HG03354 (cell line): ENCODE results near the gene LEKR1.

ENCODE experiments used
- ATAC-seq: cut with Tn5 transposase; IDR thresholded peaks from one replicate; pipeline ENCODE4 v1.9.1; 2021; ENCODE audit warnings: mild to moderate bottlenecking; ENCODE audit not compliant: unreplicated experiment, poor library complexity, severe bottlenecking

LEKR1 gene

DNA sequence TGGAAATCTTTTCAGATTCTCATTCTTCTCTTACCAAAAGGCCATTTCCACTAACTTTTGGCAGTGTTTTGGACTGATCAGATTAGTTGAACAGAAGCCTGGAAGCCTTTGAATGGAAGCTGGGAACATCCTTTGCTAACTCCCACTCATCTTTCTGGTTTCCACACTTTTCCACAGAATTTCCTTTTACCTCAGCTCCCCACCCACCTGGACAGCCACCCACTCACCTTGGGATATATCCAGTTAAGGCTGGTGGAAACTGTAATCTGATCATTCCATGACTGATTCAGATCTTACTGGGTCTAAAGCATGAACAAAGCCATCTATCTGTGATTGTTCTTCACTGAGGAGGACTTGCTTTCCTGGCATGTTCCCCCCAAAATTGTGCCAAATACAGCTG, 214.3 kb downstream of the LEKR1 start:
- ATAC-seq = no peak

DNA sequence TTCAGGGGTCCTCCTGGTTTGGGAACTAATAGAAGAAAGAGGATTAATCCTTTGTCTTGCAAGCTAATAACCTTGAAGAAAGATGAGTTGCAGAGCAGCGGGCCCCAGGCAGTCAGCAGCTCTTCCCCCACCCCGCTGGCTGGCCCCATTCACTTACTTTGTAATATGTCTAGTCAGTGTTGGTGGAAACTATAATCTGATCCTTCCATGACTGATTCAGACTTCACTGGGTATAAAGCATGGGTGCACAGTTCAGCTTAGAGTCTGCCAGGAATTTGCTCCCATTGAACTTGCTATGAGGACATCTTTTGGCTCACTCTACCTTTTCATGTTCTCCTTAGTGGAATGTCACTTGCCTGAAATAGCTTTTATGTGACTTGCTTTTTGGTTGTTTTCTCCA, 216.1 kb downstream of the LEKR1 start:
- no peak for ATAC-seq

DNA sequence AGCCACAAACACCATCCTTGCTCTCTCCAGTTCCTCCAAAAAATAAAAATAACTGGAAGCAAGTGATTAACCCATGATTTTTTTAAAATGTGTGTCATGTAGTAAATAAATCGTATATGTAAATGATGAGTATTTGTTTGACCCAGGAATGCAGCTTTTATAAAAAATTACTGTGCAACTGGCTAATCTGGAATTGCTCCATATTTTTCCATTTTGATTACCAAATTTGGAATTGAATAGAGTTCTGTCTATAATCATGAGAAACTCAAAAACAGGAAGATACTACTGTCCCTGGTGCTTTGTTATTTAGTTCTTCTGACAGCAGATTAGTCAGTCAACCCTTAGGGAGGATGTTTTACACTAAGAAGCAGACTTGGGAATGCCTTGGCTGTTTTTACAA, 217.6 kb downstream of the LEKR1 start:
- no peak for ATAC-seq

DNA sequence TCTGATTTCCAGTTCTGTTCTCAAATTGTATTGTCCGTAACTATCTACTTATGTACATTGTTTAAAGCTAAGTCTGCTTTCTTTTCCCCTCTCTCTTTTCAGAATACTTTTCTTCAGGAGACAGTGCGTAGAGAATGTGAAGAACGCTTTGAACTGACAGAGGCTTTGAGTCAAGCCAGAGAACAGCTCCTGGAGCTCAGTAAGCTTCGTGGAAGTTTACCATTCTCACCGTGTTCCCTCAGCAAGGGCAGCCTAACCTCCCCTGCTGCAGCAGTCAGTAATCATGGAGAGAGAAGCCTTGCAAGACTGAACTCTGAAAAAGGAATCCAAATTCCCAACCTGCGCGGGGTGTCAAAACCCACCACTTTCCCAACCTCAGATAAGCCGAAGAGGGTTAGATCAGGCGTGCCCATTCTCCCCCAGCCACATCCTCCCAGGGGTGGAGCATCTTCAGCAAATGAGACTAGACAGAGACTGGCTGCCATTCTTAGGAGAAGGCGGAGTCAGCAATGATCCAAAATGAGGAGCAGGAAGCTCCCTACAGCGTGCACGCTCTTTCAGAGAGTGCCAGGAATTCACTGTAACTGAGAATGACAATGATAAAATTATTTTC, 219.2 kb downstream of the LEKR1 start:
- no peak for ATAC-seq

DNA sequence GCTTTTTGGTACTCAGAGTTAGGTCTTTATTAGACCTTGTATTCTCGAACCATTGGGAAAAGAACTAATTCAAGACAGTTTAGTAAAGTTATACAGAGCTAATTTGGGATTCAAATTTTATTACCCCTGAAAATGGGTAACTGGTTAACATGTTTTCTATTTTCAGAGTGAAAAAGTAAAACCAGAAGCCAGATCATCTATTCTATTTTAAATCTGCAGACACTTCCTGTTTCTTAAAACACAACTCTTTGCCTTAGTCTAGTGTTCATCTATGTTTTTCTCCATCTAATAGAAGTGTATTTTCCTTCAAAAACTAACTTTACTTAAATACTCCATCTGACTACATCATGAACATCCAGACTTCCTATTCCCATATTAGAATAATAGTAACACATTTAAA, 220.4 kb downstream of the LEKR1 start:
- ATAC-seq = peak; percentile 59

DNA sequence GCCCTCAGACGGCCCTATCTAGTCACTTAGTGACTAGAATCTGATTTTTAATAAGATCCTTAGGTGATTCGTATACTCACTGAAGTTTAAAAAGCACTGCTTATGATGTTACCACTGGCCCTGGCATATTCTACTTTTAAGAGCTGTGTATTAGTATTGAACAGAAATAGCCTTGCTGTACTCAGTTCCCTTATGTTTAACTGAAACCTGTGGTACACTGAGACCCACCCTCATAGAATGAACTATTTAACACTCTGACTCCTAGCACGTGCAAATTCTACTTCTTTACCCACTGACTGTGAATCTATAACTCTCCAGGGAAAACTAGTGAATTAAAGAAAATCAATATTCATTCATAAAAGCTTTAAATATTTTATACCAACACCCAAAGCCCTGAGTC, 224.9 kb downstream of the LEKR1 start:
- ATAC-seq = no peak

DNA sequence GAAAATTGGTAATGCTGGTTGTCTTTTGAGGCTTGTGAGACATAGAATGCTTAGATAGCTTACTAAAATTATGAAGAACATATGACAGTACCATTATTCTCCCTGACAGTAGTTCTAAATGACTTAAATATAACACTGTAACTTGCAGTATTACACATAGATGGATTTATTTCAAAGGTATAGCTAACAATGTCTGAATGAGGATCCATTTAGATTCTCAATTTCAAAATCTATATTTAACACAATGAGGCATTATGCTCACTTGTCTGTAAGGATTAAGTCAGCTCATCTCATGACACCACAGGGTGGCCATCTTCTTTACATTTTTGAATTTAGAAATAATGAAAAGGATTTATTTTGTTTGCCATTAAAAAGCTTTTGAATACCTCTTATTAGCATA, 225.4 kb downstream of the LEKR1 start:
- no peak for ATAC-seq

DNA sequence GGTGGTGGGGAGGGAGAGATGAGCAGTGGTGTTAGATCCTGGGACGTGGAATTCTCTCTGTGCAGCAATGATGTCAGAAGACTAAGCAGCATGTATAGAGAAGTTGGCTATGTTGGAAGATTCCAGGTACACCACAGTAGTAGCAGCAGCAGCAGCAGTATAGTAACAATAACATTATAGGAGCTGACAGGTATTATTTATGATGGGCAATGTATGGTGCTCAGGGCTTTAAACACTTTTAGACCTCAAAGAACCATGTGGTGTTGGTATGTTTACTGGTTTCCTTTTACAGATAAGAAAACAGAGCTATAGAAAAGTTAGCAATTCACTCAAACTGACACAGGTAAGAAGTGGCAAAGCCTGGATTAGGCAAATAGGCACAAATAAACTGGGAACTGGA, 229.9 kb downstream of the LEKR1 start:
- ATAC-seq = no peak

DNA sequence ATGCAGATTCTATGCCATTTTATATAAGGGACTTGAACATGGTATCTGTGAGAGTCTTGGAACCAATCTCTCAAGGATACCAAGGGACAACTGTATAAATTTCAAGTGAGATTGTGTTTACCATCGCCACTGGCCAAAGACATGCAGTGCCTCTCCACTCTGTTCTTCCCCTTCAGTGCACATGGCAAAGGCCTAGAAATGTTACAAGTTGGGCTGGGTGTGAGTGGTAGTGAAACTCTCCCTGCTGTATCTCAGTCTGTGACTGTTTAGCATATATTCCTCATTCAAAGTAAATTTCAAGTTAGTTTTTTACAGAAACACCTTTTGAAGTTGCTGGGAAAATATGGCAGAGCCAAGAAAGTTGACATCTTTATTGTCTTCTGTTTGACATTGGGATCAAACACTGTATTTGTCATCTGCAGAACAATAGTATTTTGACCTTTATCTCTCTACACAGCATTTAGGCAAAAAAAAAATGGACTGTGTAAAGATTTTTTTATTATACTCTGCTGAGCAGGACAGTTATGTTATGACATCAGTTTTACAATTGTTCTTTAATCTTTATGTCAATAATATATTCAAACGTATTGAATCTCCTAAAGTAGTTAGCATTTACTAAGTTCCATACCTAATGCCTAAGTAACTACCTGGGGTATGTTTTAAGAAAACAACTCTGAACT, 232.4 kb downstream of the LEKR1 start:
- no peak for ATAC-seq

DNA sequence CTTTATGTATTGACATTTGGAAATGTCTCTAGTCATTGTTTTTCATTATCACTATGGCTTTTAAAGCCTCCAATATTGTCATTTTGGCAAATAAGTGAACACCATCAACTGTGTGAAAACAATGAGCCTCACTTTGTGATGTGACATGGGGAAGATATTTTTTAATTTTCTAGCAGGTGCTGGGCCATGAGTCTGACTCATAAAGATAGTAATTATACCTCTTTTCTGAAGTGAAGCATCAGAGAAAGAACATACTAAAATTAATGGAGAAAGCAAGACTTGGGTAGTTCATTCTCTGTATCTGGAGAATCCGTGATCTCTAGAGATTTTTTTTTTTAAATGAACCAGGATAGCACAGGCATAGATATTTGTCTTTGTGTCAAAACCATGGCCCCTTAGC, 233.0 kb downstream of the LEKR1 start:
- peak; percentile 39 for ATAC-seq

DNA sequence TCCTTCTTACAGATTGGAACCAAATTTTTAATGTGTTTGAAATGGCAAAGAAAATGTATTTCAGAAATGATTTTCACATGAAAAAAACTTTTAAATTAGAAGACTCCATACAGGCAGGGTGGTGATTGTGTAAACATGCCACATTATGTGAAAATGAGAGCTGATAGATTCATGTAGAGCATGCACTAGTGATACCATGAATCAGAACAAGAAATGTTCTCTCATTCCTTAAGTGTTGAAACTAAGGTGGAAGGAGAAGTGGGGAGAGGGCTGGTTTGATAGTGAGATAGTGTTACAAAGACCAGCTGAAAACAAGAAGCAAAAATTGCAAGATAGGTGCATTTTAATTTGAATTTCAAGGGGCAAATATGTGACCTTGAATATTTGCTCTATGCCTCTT, 233.5 kb downstream of the LEKR1 start:
- ATAC-seq = peak; percentile 60

DNA sequence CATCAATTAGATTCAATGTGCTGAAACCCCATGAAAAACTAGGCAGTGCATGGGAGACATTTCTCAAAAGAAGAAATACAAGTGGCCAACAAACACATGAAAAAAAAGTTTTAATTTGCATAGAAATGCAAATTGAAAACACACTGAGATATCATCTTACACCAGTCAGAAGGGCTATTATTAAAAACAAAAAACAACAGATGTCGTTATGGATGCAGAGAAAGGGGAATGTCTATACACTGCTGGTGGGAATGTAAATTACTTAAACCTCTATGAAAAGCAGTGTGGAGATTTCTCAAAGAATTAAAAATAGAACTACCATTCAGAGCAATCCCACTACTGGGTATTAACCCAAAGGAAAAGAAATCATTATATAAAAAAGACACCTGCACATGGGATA, 235.1 kb downstream of the LEKR1 start:
- ATAC-seq = no peak

DNA sequence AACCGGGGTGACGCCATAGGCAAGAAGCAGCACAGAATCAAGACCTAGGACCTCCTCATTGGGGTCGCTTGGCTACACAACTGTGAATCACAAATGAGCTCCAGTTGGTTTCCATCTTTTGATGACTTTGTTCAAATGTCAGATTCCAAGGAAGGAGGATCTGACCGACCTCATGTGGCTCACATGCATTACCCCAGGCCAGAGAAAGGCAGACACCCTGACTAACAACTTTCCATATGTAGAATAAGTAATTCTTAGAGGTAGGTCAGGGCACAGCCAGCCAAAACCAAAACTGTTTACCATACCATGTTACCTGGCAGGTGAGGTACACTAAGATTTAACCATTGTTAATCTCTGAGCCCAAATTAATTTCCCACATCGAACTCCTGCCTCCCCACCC, 237.3 kb downstream of the LEKR1 start:
- no peak for ATAC-seq

DNA sequence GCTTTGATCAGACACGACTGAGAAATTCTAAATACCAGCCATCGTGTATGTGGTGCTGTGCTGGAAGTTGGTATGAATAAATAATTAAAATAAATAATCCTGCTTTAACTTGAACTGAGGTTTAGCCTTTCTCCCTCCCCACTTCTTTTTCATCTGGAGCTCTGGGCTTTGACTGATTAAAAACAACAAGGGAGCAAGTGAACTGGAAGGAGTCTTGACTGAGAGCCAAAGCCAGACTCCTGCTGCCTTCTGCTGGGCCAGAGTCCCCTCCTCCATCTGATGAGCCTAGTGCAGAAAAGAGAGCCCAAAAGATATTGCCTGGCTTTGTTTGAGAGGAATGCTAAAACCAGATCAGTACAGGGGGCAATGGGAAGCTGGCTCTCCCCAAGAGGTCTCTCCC, 237.8 kb downstream of the LEKR1 start:
- ATAC-seq = peak; percentile 15

DNA sequence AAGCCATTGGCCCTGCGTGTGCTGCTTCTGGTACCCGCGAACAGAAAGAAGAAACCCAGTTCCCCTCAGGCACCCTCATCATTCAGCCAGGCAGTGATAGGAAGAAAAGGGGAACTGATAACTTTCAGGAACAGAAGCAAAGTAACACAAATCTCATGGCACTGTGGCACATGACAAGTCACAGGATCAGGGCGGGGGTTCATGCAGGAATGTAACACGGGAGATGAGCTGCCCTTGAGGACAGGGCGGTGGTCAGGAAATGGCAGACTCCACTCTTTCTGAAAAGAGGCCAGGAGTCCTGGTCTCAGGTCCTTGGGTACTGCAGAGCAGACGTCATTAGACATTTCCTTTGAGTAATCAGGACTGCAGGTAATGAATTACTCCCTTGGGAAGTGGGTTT, 238.2 kb downstream of the LEKR1 start:
- ATAC-seq = peak; percentile 78

DNA sequence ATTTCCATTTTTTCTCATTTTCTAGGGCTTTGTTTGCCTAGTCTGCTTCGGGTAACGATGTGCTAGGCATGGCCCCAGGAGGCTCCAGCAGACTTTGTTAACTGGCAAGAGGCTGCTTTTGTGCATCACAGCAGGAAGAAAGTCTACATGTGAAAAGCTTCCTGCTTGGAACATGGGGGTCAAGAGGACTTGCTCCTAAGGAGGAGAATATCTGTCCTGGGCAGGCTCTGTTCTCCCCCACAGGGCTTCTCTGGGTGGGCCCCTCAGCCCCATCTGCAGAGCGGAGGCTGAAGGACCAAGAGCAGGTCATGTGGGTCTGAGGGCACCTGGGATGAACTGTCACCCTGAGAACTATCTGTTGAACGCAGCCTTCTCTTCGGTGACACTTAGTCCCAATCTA, 239.0 kb downstream of the LEKR1 start:
- ATAC-seq = no peak

DNA sequence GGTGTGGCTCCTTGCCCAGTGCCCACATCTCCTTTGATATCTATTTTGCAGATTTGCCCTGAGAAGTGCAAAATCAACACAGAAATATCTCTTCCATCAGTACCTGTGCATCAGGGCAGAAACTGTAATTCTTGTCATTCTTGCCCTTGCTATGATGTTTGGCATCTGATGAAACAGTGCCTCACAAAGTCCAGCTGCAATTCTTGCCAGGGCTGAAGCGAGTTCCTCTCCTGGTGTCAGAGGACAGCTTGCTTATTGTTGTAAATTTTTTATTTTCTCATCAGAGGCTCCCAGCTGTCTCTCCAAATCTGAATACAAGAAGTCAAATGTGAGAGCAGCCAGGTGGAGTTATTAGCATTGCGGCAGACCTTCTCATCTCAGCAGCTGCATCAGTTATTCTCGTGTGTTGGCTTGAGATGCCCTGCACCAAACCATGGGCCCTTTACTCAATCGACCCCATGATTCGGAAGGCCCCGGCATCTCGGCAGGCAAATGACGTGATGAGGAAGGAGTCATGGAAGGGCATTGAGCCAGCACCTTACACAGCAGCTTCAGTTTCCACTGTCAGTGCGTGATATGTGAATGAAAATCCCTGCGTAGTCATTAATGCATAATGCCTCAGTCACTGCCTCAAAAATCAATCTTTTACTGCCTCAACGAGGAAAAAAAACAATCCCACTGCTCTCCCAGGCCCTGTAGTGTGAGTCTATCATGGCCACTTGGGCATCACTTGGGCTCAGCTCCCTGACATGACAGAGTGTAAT, 240.4 kb downstream of the LEKR1 start:
- no peak for ATAC-seq

DNA sequence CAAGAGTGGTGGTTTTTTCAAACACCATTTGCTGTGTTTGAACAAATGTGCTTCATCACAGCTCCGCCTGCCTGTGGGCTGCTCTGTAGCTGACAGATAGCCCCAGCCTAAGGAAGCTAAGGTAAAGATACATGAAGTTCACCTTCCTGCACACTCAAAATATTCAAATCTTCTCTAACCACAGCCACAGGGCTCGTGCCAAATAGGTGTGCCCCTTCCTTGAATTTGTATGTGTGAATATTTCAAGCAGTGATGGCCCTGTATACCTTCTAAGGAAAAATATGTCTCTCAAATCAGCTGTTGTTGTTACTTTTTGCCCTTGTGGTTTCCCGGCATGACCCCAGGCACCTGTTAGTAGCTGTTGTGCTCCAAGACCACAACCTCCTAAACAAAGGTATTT, 241.0 kb downstream of the LEKR1 start:
- ATAC-seq = peak; percentile 39

DNA sequence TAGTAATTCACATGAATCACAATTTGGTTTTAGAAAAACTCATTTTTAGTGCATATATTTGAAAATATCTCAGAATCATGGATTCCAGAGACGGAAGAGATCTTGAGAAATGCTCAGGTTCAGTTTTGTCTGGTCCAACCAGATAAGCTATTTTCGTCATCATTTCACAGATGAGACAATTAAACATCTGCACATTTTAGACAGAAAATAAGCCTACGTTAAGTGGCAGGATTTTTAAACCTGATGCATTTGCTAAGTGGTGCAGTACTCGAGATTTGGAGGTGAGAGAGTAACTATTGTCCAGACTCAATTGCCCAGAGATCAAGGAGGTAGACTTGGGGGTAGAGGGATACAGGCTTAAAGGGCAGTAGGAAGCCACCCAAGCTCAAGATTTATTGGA, 243.3 kb downstream of the LEKR1 start:
- ATAC-seq = no peak

DNA sequence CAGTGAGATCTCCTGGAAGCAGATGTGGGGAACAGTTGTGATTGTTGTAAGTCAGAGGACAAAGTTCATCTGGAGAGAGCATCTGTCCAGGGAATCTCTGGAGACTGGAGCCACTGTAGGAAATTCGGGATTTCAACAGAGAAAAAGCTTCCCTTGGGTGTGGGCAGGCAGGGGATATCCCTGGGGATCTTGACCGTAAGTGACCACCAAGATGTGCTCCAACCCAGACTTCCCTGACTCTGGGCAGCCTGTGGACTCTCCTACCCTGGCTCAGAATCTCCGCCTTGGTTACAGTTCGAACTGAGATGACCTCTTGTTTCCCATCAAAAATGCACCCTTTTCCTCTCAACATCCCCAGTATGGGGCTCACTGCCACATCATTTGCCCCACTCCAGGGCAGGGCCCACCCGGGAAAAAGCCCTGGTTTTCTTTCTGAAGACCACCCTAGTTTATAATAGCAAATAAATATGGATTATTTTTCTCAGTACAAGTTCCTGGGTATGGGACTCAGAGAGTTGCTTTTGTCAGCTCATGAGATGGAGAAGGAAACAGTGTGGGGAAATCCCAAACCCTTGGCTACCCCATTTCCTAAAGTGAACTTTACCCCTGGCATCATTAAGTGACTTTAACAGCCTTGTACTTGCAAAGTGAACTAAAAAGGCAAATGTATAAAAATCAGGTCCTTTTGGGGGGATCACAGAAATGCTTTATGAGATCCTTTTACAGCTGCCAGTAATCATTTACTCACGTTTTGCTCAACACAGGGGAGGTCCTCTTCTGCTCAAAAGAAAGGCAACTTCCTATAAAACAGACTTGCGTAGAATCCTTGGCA, 243.9 kb downstream of the LEKR1 start:
- ATAC-seq = no peak

DNA sequence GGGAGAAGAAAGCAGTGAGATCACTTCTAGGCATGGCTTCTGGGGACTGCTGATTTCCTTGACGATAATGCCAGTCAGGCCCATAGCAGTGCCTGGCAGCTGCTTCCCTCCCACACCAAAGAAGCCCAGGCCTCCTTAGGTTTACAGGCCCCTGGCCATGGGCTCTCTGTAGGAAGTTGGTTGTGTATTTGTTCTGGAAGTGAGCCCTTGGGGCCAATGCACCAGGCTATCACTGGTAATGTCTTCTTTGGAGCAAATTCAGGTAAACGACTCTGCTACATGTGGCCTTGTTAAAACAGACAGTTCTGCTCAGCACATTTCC, 244.5 kb downstream of the LEKR1 start:
- ATAC-seq = no peak
